SIG-M5 treated with dmso at 0.1 percent for 504 hours (cell line): Measurements from ENCODE around the gene BLACAT1.
"Not testable (repeated sequence)": the region's sequence is repeated elsewhere in the genome, so short reads cannot be mapped to it uniquely, and the experiment has no call there.

Source experiments
- DNase-seq: peaks from one replicate; lab custom pipeline; 2025; ENCODE audit not compliant: unreplicated experiment; lab: John Stamatoyannopoulos, UW

BLACAT1 gene

DNA sequence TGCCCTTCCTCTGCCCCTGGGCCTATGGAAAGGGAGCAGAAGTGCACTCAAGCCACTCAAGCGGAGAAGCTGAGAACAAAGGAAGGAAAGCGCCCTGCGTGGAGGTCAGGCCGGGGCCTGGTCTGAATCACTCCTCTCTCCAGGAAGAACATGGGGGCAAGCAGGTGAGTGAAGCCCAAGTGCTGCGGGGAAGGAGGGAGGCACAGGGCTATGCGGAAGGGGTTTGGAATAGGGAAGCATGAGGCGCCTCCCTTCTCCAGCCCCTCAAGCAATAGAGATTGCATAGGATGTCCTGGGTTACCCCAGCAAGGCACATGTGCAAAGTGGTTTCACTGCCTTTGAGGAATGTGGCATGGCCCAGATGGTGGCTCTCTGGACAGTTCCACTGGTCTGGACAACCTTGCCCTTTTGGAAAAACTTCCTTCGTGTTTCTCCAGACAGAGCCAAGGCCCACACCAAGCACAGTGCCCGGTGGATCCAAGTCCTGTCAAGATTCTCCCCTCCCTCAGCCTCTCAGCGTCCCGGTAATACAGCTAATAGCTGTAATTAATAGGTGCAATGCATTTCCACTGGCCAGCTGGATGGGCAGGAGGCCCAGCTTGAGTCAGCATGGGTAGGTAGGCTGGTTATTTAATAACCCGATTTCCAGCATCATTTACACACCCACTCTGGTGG, 13.7 kb downstream of the BLACAT1 start:
- no peak for DNase-seq

DNA sequence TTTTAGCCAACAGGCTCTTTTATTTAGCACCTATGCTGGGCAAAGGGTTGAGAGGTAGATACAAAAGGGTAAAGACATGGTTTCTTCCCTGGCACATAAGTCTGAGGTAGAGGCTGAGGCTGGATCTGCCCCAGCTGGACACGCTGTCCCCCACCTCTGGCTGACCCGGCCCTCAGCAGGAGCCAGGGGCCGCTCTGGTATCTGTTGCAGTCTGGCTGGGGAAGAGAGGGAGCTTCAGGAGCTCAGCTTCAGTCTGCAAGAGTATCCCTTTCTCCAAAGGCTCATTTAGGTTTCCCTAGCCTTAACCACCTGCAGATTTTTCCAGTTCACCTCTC, 14.2 kb downstream of the BLACAT1 start:
- DNase-seq: no peak

DNA sequence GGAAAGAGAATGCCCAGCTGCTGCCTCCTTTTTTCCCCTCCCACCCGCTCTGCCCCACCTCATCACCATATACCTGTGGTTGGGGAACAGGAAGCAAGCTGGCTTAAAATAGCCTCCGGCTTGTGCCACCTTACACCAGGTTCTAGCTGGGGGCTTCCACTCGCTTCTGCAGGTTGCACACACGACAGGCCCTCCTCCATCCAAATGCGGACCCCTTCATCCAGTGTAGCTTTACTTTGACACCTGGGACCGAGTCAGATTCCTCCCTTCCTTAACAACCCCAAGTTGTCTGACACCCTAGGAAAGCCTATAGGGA, 14.6 kb downstream of the BLACAT1 start:
- no peak for DNase-seq

DNA sequence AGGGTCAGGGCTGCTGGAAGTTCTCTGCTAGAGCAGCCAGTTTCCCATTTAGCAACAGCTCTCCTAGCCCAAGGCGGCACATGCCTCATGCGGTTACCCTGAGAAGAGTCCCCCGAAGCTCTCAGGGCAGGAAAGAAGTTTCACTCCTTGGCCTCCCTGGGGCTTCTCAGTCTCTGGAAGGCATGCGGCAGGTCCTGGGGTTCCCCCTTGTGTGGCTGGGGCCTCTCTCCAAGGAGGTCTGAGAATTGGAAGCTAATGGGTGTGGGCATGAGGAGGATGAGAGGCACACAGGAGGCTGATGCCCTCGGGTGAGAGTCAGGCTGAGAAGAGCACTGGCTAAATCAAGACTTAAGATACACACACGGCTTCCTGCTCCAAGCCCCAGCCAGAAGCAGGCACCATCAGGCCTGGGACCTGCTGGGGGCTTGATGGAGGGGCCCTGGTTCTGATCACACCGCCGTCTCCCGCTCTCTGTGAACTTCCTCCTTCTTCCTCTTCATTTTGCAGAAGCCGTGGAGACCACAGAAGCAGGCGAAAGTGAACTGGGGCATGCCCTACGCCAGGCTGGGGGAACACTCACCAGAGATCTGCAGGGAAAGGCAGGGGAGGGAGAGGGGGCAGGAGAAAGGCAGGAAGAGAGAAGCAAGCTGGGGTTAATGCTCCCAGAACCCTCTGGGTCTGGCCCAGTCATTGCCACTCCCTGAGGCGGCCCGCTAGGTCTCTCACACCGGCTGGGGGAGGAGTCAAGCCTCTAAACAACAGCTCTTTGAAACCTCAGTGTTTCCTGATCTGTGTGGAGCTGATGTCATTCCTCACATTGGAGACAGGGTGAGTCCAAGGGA, 15.1 kb downstream of the BLACAT1 start:
- DNase-seq: peak; percentile 78

DNA sequence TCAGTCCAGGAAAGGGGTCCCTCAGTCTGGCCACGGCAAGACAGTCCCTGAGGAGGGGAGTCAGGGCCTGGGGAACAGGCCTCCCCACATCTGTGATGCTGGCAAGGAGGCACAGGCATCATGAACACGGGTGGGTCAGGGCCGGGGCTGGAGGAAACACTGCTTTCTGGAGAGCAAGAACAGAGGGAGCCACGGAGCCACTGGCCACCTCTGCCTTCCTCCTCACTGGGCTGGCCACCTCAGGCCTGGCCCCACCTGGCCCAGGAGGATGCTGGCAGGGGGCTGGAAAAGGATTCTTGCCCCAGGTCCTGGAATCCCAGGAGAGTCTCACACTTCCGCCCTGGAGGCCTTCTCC, 15.7 kb downstream of the BLACAT1 start:
- DNase-seq: no peak

DNA sequence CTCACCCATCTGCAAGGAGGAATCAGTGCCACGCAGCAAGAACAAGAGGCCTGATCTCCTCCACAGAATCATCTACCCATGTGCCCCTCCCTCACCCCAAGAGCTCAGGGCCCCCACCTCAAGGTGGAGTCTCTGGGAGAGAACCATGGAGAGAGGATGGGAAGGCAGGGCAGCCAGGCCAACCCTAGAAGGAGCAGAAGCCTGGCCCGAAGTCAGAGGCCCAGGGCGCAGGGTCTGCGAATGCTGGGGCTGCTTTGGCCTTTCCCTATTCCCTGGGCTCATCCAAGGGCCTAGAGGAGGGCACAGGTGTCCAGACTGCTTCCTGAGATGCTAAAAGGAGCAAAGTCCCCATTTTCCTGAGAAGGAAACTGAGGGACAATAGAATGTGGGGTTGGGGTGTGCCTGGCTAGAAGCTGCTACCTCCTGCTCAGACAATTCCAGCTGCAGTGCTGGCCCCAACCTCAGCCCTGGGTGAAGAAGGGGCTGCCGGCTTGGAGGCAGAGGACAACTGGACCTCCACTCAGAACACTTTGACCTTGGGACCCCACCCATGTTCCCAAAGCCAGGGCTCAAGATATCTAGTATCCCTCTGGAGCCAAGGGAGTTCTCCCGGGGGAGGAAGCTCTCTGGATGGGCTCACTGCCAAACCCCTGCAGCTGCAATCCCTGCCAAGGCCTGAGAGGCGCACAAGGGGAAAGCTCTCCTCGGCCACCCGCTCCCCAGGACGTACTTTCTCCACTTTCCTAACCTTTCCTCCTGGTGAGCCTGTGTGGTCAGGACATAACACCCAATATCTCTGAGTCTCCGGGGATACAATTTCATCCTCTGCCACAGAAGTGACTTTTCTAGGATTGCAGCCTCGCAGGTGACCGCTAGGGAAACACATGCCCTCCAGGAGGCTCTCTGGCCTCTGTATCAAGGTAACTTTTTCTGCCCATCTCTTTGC, 17.4 kb downstream of the BLACAT1 start:
- peak; percentile 43 for DNase-seq

DNA sequence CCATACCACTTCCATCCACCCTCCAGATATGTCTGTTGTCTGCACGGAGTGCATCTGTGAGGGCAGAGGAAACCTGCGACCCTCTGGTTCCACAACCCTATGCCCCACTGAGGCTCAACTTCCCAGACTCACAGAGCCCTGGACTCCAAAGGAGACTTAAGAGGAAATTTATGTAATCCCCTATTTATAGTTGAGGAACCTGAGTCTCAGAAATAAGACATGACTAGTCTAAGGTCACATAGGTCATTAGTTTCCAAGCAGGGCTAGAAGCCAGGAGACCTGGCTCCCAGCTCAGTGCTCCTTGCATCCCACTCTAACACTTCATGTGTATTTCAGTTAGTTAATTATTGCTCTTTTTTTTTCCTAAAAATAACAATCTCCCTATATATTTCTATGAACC, 18.3 kb downstream of the BLACAT1 start:
- no peak for DNase-seq

DNA sequence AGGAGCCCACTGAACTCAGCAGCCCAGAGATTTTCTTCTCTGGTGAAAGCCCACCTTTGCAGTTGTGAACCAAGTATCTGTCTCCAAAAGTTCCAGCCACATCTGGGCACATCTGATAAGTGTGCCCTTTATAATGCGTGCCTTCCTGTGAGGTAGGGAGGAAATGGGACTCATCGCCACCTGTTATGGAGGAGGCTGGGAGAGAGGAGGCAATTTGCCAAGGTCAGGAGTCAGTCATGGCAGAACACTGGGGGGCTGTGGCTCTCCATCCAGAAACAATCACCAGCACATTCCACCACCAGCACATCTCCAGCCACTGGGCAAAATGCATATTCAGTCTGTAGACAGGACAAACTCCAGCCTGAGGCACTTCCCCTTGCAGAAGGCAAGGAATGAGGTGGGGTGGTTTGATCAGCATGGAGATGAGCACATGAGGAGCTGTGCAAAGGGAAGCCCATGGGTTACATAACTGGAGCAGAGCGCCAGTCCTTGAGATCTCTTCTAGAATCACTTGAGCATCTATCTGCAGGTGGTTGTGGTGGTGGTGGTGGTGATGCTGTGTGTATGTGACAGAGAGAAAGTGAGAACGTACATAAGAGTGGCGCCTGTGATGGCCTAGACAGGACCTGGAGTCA, 19.0 kb downstream of the BLACAT1 start:
- no peak for DNase-seq

DNA sequence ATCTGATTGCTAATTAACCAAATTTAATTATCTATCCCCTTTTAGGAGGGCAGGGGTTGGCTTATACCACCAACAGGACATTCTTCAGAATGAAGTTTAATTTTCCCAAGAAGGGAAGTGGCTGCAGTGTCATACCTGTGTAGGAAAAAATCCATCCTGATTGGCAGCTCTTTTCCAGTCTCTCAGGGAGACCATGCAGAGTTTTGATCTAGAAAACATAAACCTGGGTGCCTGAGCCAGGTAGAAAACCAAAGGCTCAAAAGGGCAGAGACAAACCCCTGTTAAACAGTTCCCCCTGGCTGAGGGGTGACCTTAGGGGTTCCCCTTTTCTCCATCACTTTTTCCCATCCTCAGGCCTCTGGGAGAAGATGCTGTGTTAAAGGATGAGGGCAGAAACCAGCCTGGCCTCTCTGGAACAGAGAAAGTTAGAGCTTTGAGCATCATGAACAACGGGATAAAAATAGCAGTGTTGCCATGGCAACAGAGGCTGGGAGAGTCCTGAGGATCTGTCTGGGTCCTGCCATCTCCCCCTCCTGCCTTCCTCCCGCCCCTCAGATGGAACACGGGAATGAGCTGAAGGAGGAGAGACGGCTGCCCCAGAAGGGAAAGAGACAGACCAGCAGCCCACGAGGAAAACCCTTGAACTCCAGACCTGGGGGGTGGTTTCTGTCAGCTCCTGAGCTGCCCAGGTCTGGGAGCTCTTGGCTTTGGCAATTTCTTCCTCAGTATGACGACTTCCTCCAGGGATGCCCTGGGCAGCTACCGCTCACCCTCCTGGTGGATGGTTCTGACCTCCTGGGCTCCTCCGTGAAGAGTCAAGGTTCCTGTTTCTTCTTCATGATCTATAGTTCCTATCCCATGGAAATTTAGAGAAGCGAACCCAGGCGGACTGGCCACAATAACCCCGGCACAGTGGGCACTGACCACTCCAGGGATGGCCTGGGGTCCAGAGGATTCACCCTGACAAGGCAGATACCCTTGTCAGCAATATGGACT, 20.0 kb downstream of the BLACAT1 start:
- DNase-seq: no peak

DNA sequence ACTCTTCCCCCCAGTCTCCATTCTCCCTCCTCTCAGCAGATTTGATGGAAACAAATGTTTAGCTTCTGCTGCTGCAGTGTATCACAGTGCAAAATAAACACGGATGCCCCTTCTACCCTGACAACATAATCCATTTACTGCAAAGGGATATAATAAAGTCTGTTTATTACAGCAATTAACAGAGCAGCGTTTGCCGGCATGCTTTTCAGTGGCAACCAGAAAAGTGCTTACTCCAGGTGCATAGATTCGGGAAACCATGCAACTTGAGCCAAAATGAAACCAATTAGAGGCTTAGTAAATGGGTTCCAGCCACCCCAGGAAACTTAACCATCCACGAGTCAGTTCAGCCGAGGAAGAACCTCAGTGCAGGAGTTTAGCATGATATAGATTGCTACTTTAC, 21.1 kb downstream of the BLACAT1 start:
- no peak for DNase-seq

DNA sequence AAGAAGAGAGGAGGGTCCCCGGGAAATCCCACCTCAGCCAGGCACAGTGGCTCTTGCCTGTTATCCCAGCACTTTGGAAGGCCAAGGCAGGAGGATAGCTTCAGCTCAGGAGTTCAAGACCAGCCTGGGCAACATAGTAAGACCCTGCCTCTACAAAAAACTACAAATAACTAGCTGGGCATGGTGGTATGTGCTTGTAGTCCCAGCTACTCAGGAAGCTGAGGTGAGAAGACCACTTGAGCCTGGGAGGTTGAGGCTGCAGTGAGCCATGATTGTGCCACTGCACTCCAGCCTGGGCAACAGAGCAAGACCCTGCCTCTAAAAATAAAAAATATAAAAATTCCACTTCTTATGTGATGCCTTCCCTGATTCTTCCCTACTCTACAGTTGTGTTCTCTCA, 23.2 kb downstream of the BLACAT1 start:
- not testable (repeated sequence) for DNase-seq

DNA sequence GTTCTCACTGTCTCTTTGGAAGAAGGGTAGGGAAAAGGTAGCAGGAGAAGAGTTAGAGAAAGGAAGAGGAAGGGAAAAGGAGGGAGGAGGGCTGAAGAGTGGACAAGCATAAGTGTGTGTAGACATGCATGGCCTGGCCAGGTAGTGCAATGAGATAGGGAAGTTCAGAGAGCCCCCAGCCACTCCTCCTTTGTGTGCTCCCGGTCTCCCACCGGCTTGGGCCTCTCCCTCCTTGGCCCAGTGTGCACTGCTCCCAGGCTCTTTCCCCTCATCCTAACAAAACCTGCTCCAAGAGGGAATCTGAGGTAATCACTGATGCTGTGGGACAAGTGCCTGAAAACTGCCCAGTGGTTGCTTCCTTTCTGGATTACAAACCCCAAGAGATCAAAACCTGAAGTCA, 23.7 kb downstream of the BLACAT1 start:
- DNase-seq: no peak

DNA sequence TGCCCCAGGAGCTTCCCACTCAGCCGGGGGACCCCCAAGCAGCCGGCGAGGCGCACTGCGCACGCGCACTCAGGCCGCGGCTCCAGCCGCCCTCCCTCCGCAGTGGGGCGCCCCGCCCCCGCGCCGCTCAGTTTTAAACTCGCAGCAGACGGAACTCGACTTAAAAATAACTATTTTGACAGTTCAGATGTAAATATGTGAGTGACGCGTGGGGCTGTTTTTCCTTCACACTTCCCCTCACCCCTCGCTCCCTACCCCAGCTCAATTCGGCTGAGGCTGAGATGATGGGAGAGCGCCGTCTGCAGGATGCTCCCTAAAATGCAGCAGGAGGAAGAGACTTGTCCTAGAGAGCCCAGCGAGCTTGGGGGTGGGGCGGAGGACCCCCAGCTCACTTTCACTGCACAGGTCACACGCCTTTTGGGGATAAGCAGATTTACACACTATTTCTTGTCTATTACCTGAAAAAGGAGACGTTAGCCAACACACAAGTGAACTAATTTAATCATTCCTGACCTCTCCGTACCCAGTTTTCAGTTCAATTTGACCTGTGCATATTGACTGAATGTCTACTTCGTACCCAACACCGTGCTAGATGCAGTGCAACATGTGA, 25.0 kb downstream of the BLACAT1 start:
- peak; percentile 35 for DNase-seq

DNA sequence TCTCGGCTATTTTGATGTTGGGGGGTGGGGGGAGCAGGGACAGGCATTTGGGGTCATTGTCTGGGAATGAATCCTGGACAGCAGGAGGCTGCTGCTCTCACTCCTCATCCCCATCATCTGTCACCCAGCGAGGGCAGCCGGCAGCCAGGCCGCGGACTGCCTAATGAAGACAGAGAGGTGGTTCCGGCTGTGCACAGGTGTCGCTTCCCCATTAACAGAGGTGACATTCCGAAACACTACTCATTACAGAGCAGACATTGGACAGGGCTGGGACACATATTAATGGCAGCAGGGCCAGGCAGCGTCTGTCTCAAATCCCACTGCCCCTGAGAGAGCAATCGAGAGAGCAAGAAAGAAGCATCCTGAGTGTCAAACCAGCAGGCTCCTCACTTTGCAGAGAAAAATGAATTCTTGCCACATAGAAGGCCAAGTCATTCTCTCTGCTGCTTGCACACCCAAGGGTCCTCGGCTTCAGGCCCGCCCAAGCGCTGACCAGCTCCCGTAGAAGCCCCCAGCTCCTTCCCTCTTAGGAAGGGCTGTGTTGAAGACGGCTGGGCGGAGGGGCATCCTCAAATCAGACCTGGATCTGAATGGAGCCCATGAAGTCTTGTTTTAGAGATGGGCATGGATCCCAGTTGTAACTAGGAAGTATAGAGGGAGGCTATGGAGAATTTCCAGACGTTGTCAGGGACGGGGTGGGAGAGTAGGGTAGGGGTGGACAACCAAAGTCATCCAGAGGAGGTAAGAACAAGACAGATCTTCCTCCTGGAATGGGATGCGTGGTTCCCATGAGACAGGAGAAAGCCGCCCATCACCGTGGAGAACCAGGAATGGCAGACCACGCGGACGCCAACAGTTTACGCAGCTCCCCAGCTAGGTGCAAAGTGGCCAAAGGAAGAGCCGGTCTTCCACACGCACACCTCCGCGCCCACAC, 25.8 kb downstream of the BLACAT1 start:
- no peak for DNase-seq

DNA sequence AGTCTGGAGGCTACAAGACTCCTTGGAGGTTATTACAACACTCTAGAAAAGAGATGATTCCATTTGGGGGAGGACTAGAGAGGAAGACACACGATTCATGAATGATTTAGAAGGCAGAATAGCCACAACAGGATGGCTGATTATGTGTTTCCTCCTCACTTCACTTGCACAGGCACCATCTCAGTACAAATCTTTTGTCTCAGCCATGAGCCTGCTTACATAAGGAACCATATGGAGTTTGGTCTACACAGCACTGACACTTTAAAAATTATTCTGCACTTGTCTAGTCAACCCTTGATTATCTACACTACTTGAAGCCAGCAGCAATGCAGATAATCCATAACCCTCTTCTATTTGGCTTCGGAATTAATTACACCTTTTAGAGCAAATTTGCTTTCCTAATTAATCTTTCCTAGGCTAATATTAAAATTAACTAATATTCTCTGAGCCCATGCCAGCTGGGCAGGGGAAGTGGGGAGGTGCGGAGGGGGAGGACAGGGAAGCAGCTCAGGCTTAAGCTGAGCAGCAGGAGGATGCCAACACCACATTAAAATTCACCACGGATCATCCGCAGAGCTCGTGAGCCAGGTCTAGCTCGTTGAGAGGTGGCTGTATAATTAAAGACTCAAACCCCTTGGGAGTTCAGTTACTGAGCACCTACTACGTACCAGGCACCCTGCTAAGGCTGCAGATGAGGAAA, 30.8 kb downstream of the BLACAT1 start:
- DNase-seq: no peak

DNA sequence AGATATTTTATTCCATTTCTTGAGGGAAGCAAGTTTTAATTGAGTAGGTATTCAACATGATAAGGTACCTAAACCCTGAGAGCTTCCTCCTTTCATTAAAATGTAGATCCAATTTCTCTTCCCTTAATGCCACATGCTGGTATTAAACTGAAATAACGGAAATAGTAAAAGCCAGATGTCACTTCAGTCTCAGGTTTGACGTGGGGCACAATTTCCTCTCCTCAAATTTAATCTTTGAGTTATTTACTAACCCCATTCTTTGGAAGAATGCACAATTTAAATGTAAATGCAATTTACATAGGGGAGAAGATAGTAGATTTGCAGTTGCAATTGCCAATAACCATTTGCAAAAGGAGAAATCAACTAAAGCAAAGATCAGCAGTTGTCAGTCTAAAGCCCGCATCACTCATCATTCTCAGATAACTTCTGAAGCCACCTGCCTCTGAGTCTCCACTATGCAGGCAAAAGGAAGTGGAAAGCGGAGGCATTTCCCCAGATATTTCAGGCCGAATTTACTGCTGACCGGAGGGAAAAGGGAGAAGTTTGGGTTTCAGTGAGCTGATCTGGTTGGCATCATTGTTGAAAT, 31.9 kb downstream of the BLACAT1 start:
- no peak for DNase-seq

DNA sequence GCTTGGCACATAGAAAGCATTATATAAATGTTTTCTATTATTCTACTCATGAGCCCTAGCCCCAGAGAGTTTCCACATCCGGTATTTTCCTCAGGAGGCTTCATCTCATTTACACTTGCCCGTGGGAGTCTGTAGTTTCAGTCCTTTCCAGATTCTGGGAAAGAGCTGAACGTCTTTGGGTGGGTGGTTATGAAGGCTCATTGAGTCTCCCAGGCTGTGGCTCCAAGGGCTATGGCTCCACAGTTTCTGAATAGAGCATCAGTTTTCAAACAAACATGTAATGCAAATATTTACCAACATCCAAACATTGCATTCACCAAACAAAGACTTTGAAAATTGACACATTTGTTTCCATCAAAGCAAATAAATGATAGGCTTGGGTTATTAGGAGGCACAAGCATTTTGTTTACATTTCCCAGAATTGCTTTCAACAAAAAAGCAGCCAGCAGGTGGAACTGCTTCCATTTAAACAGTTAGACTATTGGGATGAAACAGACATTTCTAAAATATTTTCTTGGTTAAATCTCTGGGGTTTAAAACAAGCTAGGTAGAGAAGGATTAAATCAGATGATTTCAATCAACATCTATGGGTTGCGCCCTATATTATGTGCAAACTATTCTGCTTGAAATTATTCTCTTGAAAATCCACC, 32.7 kb downstream of the BLACAT1 start:
- DNase-seq: no peak
